Spleen (tissue), 11 donors: ENCODE data around the gene PTGR1. TPM values are rescaled to one million over a fixed set of nuclear protein-coding genes. Genes with fewer than 3 reads are reported as not detected.

Source experiments
- DNase-seq: peaks from one replicate; pipeline ENCODE4 v3.0.0-alpha.2; 2020
- H3K27ac ChIP-seq, 8 donors: fragments of 200-600 bp; sonication (generic) in 7 of 8; 1 replicate in 4 of 8; 2 replicates in 4 of 8; pipeline versions ENCODE4 v1.5.0 to v1.8.0; 2016 to 2021; ENCODE audit warnings: inconsistent platforms in 4 of 8, mild to moderate bottlenecking in 4 of 8, moderate library complexity in 1 of 8
- H3K27me3 ChIP-seq, 7 donors: fragments of 200-600 bp; sonication (generic) in 6 of 7; replicated peaks in 1 of 7; 1 replicate in 4 of 7; 2 replicates in 3 of 7; pipeline versions ENCODE4 v1.5.0 to v1.8.0; 2016 to 2021; ENCODE audit warnings: inconsistent platforms in 3 of 7, mild to moderate bottlenecking in 1 of 7
- H3K36me3 ChIP-seq, 6 donors: fragments of 200-600 bp; sonication (generic) in 5 of 6; 1 replicate in 4 of 6; 2 replicates in 2 of 6; pipeline versions ENCODE4 v1.5.0 to v1.8.0; 2016 to 2021; ENCODE audit warnings: inconsistent platforms in 2 of 6
- H3K4me1 ChIP-seq, 6 donors: fragments of 200-600 bp; sonication (generic) in 5 of 6; 1 replicate in 3 of 6; 2 replicates in 3 of 6; pipeline versions ENCODE4 v1.5.0 to v1.8.0; 2016 to 2021; ENCODE audit warnings: inconsistent platforms in 3 of 6
- H3K4me3 ChIP-seq, 8 donors: fragments of 200-600 bp; sonication (generic) in 7 of 8; 1 replicate in 4 of 8; 2 replicates in 4 of 8; pipeline versions ENCODE4 v1.5.0 to v1.8.0; 2016 to 2021; ENCODE audit warnings: inconsistent platforms in 4 of 8, mild to moderate bottlenecking in 4 of 8, moderate library complexity in 2 of 8
- H3K9me3 ChIP-seq, 8 donors: fragments of 200-600 bp; sonication (generic) in 7 of 8; 1 replicate in 4 of 8; 2 replicates in 4 of 8; pipeline versions ENCODE4 v1.5.0 to v1.8.0; 2016 to 2021; ENCODE audit warnings: inconsistent platforms in 4 of 8
- POLR2A ChIP-seq, 3 donors: fragments of 450-650 bp; IDR thresholded peaks; one replicate each; pipeline ENCODE4 v1.5.1; 2017; ENCODE audit warnings: antibody characterized with exemption in 3 of 3, mild to moderate bottlenecking in 1 of 3
- POLR2AphosphoS5 ChIP-seq, 3 donors: sonication (generic); formaldehyde crosslinking; IDR thresholded peaks; one replicate each; pipeline ENCODE4 v1.5.1; 2017; ENCODE audit warnings: antibody characterized with exemption in 3 of 3
- WGBS, 5 donors: extraction: QIAGEN DNeasy Blood & Tissue Kit in 3 of 5; methylation state at CpG; one replicate each; pipeline versions ENCODE4 v1.1.5 to v1.1.7; 2013 to 2018; 5-methylcytosine and 5-hydroxymethylcytosine counted together
- intact Hi-C: fragments of 100-400 bp; cut with DNase I; formaldehyde crosslinking; loops from one replicate; pipeline ENCODE4 v1.15.0; 2023; ENCODE audit warnings: low total_unique reads
- polyA plus RNA-seq, 3 donors: library from polyadenylated mRNA; stranded (reverse); fragments of 200-250 nt; gene quantifications; one replicate each; pipeline ENCODE4 v1.2.1, GENCODE V29; 2013
- total RNA-seq, 7 donors: library from RNA; depleted of rRNA in 3 of 7; stranded (reverse); fragments of >200 nt in 3 of 7; fragmentation: NEBNext Ultra II Directional in 4 of 7; extraction: Animal tissue kit (Norgen Biotek cat#: 25700) in 4 of 7; gene quantifications; one replicate each; pipeline versions ENCODE4 v1.1.0 to v1.2.1, GENCODE V29; 2016 to 2021
- TF ChIP-seq, protein P1 (sequence below), 11 experiments: fragments of 200-600 bp in 7 of 11; fragments of 450-650 bp in 4 of 11; sonication (generic) in 4 of 11; IDR thresholded peaks in 8 of 11; conservative IDR thresholded peaks in 3 of 11; 1 replicate in 7 of 11; 2 replicates in 4 of 11; pipeline versions ENCODE4 v1.4.0 to v1.8.0; 2016 to 2021; ENCODE audit warnings: antibody characterized with exemption in 11 of 11, inconsistent platforms in 4 of 11, mild to moderate bottlenecking in 1 of 11
- donor health status: healthy with polysubstance abuse.
- donor health status: DM: no; HTN: no; CAD: no; lungs with moderate emphysema.
- donor health status: DM: no; HTN: no; CAD: no.
- donor health status: Bipolar disorder and iron deficiency.
- donor health status: healthy.
- donor health status: DM: no; HTN: no; CAD: no.
- donor health status: DM: yes; HTN: yes; CAD: no.

The PTGR1 gene
- total and polyA plus RNA-seq, 10 donors: 2.8 to 14.6 (median 9.6) TPM

GRCh38 chr9:111597852-111598732, 1.4 kb downstream of the PTGR1 start:
- Histone ChIP-seq H3K4me1 (peaks cover 0 to 30% (median 27%) of the 10 kb centered on the region in 6 donors), H3K4me3 (peak overlapping the region; percentile 48 to 74 (median 55)), H3K36me3 (peaks cover 0 to 16% (median 0%) of the 10 kb centered on the region in 6 donors), H3K27ac (peak overlapping the region in 7 of 8 donors; percentile 23 to 82 (median 71)), H3K27me3 (peaks cover 0 to 40% (median 11%) of the 10 kb centered on the region in 7 donors), H3K9me3 (no peaks in the 10 kb centered on the region)
- WGBS, 5 donors: 1 to 2% (median 1%) methylated on average over 41 of the region's 41 CpGs
- intact Hi-C loops: no loop called here
- TF ChIP-seq, protein P1, sequence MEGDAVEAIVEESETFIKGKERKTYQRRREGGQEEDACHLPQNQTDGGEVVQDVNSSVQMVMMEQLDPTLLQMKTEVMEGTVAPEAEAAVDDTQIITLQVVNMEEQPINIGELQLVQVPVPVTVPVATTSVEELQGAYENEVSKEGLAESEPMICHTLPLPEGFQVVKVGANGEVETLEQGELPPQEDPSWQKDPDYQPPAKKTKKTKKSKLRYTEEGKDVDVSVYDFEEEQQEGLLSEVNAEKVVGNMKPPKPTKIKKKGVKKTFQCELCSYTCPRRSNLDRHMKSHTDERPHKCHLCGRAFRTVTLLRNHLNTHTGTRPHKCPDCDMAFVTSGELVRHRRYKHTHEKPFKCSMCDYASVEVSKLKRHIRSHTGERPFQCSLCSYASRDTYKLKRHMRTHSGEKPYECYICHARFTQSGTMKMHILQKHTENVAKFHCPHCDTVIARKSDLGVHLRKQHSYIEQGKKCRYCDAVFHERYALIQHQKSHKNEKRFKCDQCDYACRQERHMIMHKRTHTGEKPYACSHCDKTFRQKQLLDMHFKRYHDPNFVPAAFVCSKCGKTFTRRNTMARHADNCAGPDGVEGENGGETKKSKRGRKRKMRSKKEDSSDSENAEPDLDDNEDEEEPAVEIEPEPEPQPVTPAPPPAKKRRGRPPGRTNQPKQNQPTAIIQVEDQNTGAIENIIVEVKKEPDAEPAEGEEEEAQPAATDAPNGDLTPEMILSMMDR (IDR thresholded peaks at IDR 0.05 in 8 of 11, conservative IDR thresholded peaks at IDR 0.05 in 3 of 11): peak in 10 of 11 experiments; percentile 16 to 72 (median 50)
- peak in 2 of 3 donors; percentile 34 to 35 for TF ChIP-seq POLR2AphosphoS5 (IDR thresholded peaks at IDR 0.05)
- TF ChIP-seq POLR2A (IDR thresholded peaks at IDR 0.05): no peak
- peak; percentile 84 for DNase-seq

GRCh38 chr9:111588846-111589245, 10.6 kb downstream of the PTGR1 start:
- WGBS, 5 donors: 77 to 89% (median 81%) methylated on average over 5 of the region's 5 CpGs
- no peak overlapping the region for H3K4me3 ChIP-seq
- TF ChIP-seq, protein P1 (IDR thresholded peaks at IDR 0.05 in 8 of 11, conservative IDR thresholded peaks at IDR 0.05 in 3 of 11): no peak
- TF ChIP-seq POLR2AphosphoS5 (IDR thresholded peaks at IDR 0.05) (no peak), POLR2A (IDR thresholded peaks at IDR 0.05) (no peak)
- H3K4me1 ChIP-seq: no peaks in the 10 kb centered on the region
- intact Hi-C loops: no loop called here
- H3K9me3 ChIP-seq: no peaks in the 10 kb centered on the region
- peaks cover 0 to 4% (median 0%) of the 10 kb centered on the region in 7 donors for H3K27me3 ChIP-seq
- H3K27ac ChIP-seq: no peak overlapping the region
- H3K36me3 ChIP-seq: peaks cover 0 to 26% (median 0%) of the 10 kb centered on the region in 6 donors
- DNase-seq: no peak

DNA sequence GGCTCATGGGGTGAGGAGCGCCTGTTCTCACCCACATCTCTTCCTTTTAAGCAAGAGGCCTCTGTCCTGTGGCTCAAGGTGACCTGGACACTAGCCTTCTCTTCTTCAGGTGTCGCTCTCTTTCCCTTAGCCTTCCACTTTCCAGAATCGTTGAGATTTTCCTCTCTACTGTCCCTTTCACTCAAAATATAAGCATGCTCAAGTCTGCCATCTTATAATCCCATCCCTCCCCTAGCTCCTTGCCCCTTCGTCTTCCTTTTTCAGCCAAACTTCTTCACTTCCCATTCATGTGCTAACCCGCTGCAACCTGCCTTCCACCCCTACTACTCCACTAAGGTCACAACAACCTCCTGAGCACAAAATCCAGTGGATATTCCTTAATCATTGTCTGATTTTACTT, 13.1 kb downstream of the PTGR1 start:
- Histone ChIP-seq H3K27ac (no peak overlapping the region), H3K9me3 (no peaks in the 10 kb centered on the region), H3K27me3 (peaks cover 0 to 4% (median 0%) of the 10 kb centered on the region in 7 donors), H3K4me1 (no peaks in the 10 kb centered on the region), H3K4me3 (no peak overlapping the region), H3K36me3 (peaks cover 0 to 41% (median 0%) of the 10 kb centered on the region in 6 donors)
- intact Hi-C loops: no loop called here
- no peak for DNase-seq
- no peak for TF ChIP-seq POLR2A (IDR thresholded peaks at IDR 0.05)
- WGBS, 5 donors: 88 to 96% (median 94%) methylated on average over 5 of the region's 5 CpGs

GRCh38 chr9:111582888-111583287, 16.6 kb downstream of the PTGR1 start:
- Histone ChIP-seq H3K4me3 (no peak overlapping the region), H3K27me3 (no peaks in the 10 kb centered on the region), H3K9me3 (no peaks in the 10 kb centered on the region), H3K36me3 (peaks cover 0 to 68% (median 0%) of the 10 kb centered on the region in 6 donors), H3K4me1 (no peaks in the 10 kb centered on the region), H3K27ac (no peak overlapping the region)
- DNase-seq: no peak
- WGBS, 5 donors: 76 to 87% (median 80%) methylated on average over 3 of the region's 3 CpGs
- intact Hi-C loops: no loop called here
- TF ChIP-seq, protein P1 (IDR thresholded peaks at IDR 0.05 in 8 of 11, conservative IDR thresholded peaks at IDR 0.05 in 3 of 11): no peak
- TF ChIP-seq POLR2AphosphoS5 (IDR thresholded peaks at IDR 0.05): no peak
- TF ChIP-seq POLR2A (IDR thresholded peaks at IDR 0.05): no peak
